HG03139 (cell line): ENCODE measurements around the gene SYTL4.
A peak's percentile ranks its signal among the peaks of the same experiment; 100 is the strongest.

ENCODE experiments used
- ATAC-seq: cut with Tn5 transposase; IDR thresholded peaks from one replicate; pipeline ENCODE4 v1.9.1; 2021; ENCODE audit not compliant: unreplicated experiment

Gene SYTL4

GRCh38 chrX:100649550-100650356 is 82.2 kb downstream of the SYTL4 start:
- ATAC-seq: no peak

GRCh38 chrX:100648458-100649417 is 83.2 kb downstream of the SYTL4 start:
- no peak for ATAC-seq

DNA sequence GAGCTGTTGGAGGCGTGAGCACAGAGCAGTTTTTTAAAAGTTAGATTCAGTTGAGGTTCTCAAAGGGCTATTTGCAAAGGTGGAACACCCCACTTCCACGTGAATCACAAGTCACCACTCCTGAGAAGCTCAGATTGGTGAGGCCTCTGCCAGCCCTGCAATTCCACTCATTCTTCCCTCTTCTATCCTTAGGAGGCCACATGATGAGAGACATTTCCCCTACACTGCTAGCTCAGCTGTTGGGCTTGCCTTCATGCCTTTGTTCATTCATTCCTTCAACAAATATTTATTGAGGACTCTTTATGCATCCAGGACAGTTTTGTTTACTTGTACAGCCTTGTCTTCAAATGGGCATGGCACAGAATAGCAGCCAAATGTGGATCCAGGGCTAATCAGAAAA is 84.2 kb downstream of the SYTL4 start:
- ATAC-seq: no peak

- ATAC-seq: no peak
These were observed 84.8 kb downstream of the SYTL4 start for GRCh38 chrX:100647095-100647494.

DNA sequence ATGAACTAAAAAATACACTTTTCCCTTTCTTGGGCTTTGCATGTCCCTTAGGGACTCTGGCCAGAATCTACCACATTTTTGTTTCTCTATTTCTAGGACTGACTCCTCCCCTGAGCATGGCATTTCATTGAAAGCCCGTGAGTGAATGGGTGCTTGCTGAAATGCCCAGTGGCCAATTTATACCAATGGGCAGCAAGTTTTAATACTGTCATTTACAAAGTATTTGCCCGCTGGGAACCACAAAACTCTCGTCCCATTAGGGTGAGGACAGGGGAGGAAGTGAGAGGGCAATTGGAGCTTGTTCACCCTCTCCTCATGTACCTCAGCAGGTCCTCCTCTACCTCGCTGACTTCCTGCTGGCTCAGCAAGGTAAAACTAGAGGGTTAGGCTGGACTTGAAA is 86.8 kb downstream of the SYTL4 start:
- ATAC-seq: no peak

DNA sequence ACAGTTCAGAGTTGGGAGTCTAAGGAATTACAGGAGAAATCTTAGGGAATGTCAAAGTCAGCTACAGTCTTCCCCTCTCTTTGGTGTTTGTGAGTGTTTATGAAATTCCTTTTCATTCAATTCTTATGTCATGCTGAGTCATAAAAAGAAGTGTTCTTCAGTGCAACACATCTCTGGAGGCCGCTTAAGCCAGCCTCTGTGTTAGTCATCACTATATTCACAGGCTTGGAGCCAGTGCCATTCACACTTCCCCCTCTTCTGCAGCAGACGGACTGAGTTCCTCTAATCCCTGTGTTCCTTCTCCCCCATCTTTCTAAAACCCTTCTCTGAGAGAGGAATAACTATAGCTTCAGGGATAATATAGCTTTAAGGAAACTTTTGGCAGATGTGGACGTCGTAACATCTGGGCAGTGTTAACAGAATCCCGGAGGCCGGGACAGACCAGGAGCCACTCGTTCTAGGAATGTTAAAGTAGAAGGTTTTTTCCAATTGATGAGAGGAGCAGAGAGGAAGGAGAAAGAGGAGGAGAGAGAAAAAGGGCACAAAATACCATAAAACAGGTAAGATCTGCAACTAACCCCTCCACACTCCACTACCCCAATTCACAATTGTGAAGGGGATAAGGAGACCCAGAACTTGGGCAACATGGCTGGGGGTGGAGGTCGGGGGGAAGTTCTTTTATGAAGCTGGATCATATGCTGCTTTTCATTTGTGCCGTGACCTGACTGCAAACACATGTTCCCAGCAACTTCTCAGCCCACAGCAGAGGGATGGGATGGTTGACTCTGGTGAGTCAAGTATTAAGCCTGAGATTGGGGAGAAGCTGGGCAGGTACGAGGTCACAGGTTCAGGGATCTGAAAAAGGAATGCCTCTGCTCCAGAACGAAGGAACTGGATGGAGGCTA is 87.7 kb downstream of the SYTL4 start, which contains the start of gene SRPX2:
SRPX2 (plus strand) TSS at position 244 of the 905 bp plus-strand sequence. CDS start 2,124 bp downstream, outside the sequence.
- no peak for ATAC-seq

DNA sequence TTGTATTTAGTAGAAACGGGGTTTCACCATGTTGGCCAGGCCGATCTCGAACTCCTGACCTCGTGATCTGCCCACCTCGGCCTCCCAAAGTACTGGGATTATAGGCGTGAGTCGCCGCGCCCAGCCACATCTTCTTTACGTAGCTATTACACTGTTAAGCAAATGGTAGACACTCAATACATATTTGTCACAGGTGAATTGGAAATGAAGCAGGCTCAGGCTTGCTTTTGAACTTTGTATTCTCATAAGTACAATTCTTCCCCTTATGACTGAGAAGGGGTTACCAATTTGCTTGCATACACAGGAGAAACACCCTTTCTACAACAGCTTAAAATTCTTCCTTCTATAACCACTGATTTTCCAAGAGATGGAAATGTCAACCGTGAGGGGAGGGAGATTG is 88.7 kb downstream of the SYTL4 start:
- ATAC-seq: no peak

DNA sequence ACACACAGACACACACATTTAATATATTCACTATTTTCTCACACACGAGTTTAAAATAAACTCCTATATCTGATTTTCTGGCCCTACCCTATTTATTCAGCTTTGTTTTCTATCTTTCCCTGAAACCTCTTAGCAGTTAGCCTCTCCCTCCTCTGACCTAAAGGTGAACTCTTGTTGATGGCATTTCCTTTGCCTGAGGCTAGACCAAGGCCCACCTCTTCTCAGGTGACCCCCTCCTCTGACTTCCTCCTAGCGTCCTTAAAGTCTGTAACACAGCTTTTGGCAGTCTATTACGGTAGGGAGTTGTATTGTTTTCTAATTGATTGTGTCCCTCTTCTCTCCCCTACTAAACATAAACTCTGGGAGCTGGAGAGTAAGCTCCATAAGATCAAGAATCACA is 89.6 kb downstream of the SYTL4 start:
- ATAC-seq: no peak

DNA sequence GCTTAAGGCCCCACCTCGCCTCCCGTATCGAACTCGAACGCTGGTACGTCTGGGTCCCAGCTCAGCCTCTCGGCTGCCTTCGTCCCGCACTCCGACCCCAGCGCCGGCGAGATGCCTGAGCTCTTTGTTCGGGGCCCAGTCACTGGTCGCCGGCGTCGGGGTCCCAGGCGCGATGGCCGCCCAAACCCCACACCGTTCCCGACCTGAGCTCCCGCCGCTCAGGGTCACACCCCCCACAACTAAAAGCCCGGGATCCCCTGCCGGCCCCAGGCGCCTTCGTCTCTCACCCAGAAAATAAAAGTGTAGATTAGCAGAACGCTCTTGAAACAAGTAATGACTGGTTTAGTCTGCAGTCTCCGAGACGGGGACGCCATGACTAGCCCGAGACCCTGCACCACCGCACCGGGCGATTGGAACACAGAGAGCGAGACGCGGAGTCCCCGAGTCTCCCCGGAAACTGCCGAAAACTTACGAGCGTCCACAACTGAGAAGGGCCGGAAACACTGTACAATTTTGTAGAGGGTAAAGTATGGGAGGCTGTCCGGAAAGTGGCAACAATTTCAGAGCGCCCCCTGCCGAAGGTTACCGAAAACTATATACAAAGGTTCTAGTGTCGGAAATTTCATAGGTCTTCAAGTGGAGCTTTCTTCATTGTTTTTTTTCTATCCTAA is 95.5 kb downstream of the SYTL4 start, which contains the start of gene TSPAN6:
TSPAN6 (minus strand) TSS at position 486 of the 671 bp plus-strand sequence; CDS start at position 374, 112 bp downstream.
- ATAC-seq: peak; percentile 98

GRCh38 chrX:100635989-100636320 is 96.0 kb downstream of the SYTL4 start:
- no peak for ATAC-seq

DNA sequence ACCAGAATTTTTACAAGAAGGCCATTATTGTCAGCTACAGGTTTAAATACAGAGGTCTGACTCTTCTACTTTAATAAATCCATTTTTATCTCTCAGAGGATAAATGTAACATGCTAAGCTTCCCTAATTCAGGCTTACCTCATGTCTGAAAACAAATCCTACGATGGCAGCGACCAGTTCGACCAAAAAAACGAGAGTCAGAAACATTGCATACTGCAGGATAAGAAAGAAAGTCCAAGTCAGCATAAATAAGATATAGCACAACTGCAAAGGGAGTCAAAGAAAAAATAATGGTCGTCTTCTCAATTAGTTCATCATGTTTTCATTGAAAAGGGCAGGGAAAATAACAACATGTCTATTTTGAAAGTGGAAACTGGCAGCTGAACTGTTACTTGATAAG is 96.9 kb downstream of the SYTL4 start:
- no peak for ATAC-seq

DNA sequence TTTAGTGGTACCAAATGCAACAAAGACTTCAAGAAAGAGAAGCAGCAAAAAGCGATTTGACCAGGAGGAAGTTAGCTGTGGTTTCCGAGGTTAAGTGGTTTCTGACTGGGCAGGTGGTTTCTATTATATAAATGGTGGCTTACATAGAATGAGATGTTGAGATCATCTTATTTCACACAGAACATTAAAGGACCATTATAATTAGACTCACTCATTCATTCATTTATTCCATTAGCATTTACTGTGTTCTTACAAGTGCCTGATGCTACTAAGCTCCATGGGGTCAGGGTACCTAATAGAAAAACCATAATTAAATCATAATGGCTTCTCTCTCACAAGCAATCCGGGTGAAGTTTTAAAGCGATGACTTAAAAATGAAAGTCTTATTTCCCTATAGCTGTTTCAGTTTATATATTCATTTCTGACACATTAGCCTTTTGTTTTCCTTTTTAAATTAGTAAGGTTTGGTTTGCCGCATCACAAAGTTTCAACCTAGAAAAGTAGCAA is 105.9 kb downstream of the SYTL4 start:
- peak; percentile 88 for ATAC-seq
